Measurements from ENCODE around the gene ITPA. TPM values are rescaled to one million over a fixed set of nuclear protein-coding genes. Genes with fewer than 3 reads are reported as not detected.

The ITPA gene
- total and polyA plus RNA-seq, 2 of the 13 experiments (the other 11 are each of a cell fraction or from before 2014, with no cell fraction given) = 60.1 to 103 TPM

GRCh38 chr20:3168079-3168828 lies 41.0 kb upstream of the ITPA start (continued):
- peak; percentile 48; the same call in 1 of the 2 replicates for TF ChIP-seq MIER2 (CRISPR knock-in tag; IDR thresholded peaks at IDR 0.05)
- no peak for TF ChIP-seq ZSCAN12 (CRISPR knock-in tag; IDR thresholded peaks at IDR 0.05)
- TF ChIP-seq NR2C2 (CRISPR knock-in tag; IDR thresholded peaks at IDR 0.05; ENCODE audit: borderline replicate concordance) = peak; percentile 54; the same call in 1 of the 2 replicates
- TF ChIP-seq NFAT5 (CRISPR knock-in tag; IDR thresholded peaks at IDR 0.05) = no peak; the same call in 1 of the 2 replicates
- TF ChIP-seq ATF6 (CRISPR knock-in tag; conservative IDR thresholded peaks at IDR 0.05) = peak; percentile 36; the same call in 1 of the 2 replicates
- TF ChIP-seq ZHX1 (CRISPR knock-in tag; IDR thresholded peaks at IDR 0.05; ENCODE audit: low read depth) = peak; percentile 57; the same call in 1 of the 2 replicates
- no peak; the same call in 1 of the 2 replicates for TF ChIP-seq ZNF619 (CRISPR knock-in tag; IDR thresholded peaks at IDR 0.05)
- TF ChIP-seq ASH2L (IDR thresholded peaks at IDR 0.05; ENCODE audit: insufficient read length, low read depth, low read length) = peak; percentile 78
- TF ChIP-seq SIX1 (CRISPR knock-in tag; IDR thresholded peaks at IDR 0.05; ENCODE audit: borderline replicate concordance) = peak; percentile 72
- TF ChIP-seq ZNF343 (CRISPR knock-in tag; IDR thresholded peaks at IDR 0.05) = peak; percentile 49; the same call in 1 of the 2 replicates
- TF ChIP-seq TERF1 (CRISPR knock-in tag; IDR thresholded peaks at IDR 0.05) = no peak
- TF ChIP-seq BCL3 (CRISPR knock-in tag; IDR thresholded peaks at IDR 0.05) = peak; percentile 43; the same call in 1 of the 2 replicates
- no peak for TF ChIP-seq ATF1 (CRISPR knock-in tag; IDR thresholded peaks at IDR 0.05)
- TF ChIP-seq ZSCAN29 (CRISPR knock-in tag; conservative IDR thresholded peaks at IDR 0.05) = no peak; the same call in 1 of the 2 replicates
- no peak for TF ChIP-seq ZNF451 (CRISPR knock-in tag; IDR thresholded peaks at IDR 0.05)

Data from HepG2 (cell line).